K562 (cell line): ENCODE measurements around the gene CASKIN1. TPM values are rescaled to one million over a fixed set of nuclear protein-coding genes. Genes with fewer than 3 reads are reported as not detected.

Experiments used
- CXXC5 ChIP-seq: fragments of 250-450 bp; sonication (Bioruptor Pico); IDR thresholded peaks from 2 replicates; pipeline ENCODE4 v1.8.0; 2022; ENCODE audit warnings: inconsistent platforms, mild to moderate bottlenecking, moderate library complexity
- DACH1 ChIP-seq: fragments of 450-650 bp; IDR thresholded peaks from 2 replicates; pipeline ENCODE4 v1.6.1; 2018; ENCODE audit not compliant: partially characterized antibody
- EP400 ChIP-seq: fragments of 450-650 bp; IDR thresholded peaks from 2 replicates; pipeline ENCODE4 v1.6.1; 2017; ENCODE audit warnings: antibody characterized with exemption, mild to moderate bottlenecking, moderate library complexity
- HDAC3 ChIP-seq: fragments of 450-650 bp; IDR thresholded peaks from 2 replicates; pipeline ENCODE4 v1.6.1; 2018; ENCODE audit warnings: borderline replicate concordance, mild to moderate bottlenecking, moderate library complexity; ENCODE audit not compliant: partially characterized antibody
- HNRNPLL ChIP-seq: fragments of 200-400 bp; formaldehyde crosslinking; IDR thresholded peaks from 2 replicates; pipeline ENCODE4 v1.6.1; 2017; ENCODE audit warnings: low read length, low read depth, mild to moderate bottlenecking; ENCODE audit not compliant: poor library complexity, severe bottlenecking
- KLF16 ChIP-seq: IDR thresholded peaks from 2 replicates; pipeline ENCODE4 v1.6.1; 2016; ENCODE audit warnings: antibody characterized with exemption
- MCM3 ChIP-seq: fragments of 450-650 bp; IDR thresholded peaks from 2 replicates; pipeline ENCODE4 v1.6.1; 2016
- MYC ChIP-seq, 2 experiments: fragments of 250-450 bp in 1 of 2; sonication (Bioruptor Pico) in 1 of 2; IDR thresholded peaks; 2 replicates each; pipeline versions ENCODE4 v1.5.1 to v1.6.1; 2012 to 2021; ENCODE audit warnings: low read depth in 2 of 2, borderline replicate concordance in 1 of 2, improper control_type of control experiment in 1 of 2, low read length in 1 of 2, mild to moderate bottlenecking in 1 of 2, moderate library complexity in 1 of 2
- NR3C1 ChIP-seq: sonication (generic); formaldehyde crosslinking; IDR thresholded peaks from 2 replicates; pipeline ENCODE4 v1.8.1; 2022; ENCODE audit warnings: missing genetic modification reagents
- PHB ChIP-seq: fragments of 250-450 bp; sonication (Bioruptor Pico); IDR thresholded peaks from 2 replicates; pipeline ENCODE4 v1.5.0; 2021
- SAFB ChIP-seq: fragments of 200-400 bp; formaldehyde crosslinking; IDR thresholded peaks from 2 replicates; pipeline ENCODE4 v1.6.1; 2017; ENCODE audit warnings: low read depth, low read length, borderline replicate concordance
- SMAD1 ChIP-seq: fragments of 150-350 bp; IDR thresholded peaks from 2 replicates; pipeline ENCODE4 v1.6.1; 2014; ENCODE audit warnings: low read length, low read depth; ENCODE audit not compliant: partially characterized antibody
- SMARCA5 ChIP-seq: fragments of 450-650 bp; IDR thresholded peaks from 2 replicates; pipeline ENCODE4 v1.6.1; 2016
- TAF7 ChIP-seq: fragments of 450-650 bp; IDR thresholded peaks from 2 replicates; pipeline ENCODE4 v1.6.1; 2016; ENCODE audit warnings: missing genetic modification characterization, missing compliant biosample characterization
- TOE1 ChIP-seq, 2 experiments: fragments of 450-650 bp in 1 of 2; sonication (generic) in 1 of 2; formaldehyde crosslinking in 1 of 2; IDR thresholded peaks; 2 replicates each; pipeline versions ENCODE4 v1.7.1 to v1.8.0; 2016 to 2022; ENCODE audit warnings: borderline replicate concordance in 2 of 2, mild to moderate bottlenecking in 2 of 2, antibody characterized with exemption in 1 of 2, inconsistent platforms in 1 of 2, low read depth in 1 of 2, missing genetic modification reagents in 1 of 2, moderate library complexity in 1 of 2
- TRIM28 ChIP-seq: fragments of 450-650 bp; IDR thresholded peaks from 2 replicates; pipeline ENCODE4 v1.6.1; 2017
- YY1 ChIP-seq, 3 experiments: IDR thresholded peaks; 2 replicates each; pipeline ENCODE4 v1.6.1; 2011; ENCODE audit warnings: low read length in 2 of 3, mild to moderate bottlenecking in 2 of 3, moderate library complexity in 2 of 3, borderline replicate concordance in 1 of 3, control low read depth in 1 of 3, low read depth in 1 of 3; ENCODE audit not compliant: insufficient read depth in 3 of 3, insufficient replicate concordance in 2 of 3, control insufficient read depth in 1 of 3, insufficient read length in 1 of 3; ENCODE audit errors: extremely low read depth in 1 of 3
- ZBTB17 ChIP-seq: fragments of 450-650 bp; formaldehyde crosslinking; IDR thresholded peaks from 2 replicates; pipeline ENCODE4 v1.4.0; 2020; ENCODE audit warnings: mild to moderate bottlenecking
- ZC3H8 ChIP-seq: fragments of 450-650 bp; IDR thresholded peaks from 2 replicates; pipeline ENCODE4 v1.6.1; 2017
- ZNF197 ChIP-seq: fragments of 200-800 bp; sonication (Bioruptor generic); IDR thresholded peaks from 2 replicates; pipeline ENCODE4 v1.6.1; 2016; ENCODE audit warnings: low read depth, missing genetic modification characterization, missing compliant biosample characterization
- ZNF24 ChIP-seq: fragments of 450-650 bp; IDR thresholded peaks from 2 replicates; pipeline ENCODE4 v1.6.1; 2016
- ZNF398 ChIP-seq: fragments of 250-450 bp; sonication (Bioruptor Pico); IDR thresholded peaks from 2 replicates; pipeline ENCODE4 v1.8.0; 2021; ENCODE audit warnings: moderate library complexity, mild to moderate bottlenecking, inconsistent platforms
- ZNF766 ChIP-seq: fragments of 200-800 bp; sonication (Bioruptor generic); conservative IDR thresholded peaks from 2 replicates; pipeline ENCODE4 v1.6.1; 2016; ENCODE audit warnings: missing genetic modification characterization, missing compliant biosample characterization
- ZNF830 ChIP-seq: fragments of 250-450 bp; sonication (Bioruptor Pico); IDR thresholded peaks from 2 replicates; pipeline ENCODE4 v1.5.0; 2021; ENCODE audit warnings: mild to moderate bottlenecking
- polyA plus RNA-seq, 8 experiments: library from polyadenylated mRNA; depleted of rRNA in 4 of 8; stranded (reverse) in 5 of 8; unstranded in 3 of 8; fragments of >200 nt; fragmentation: Nextera tagmentation in 2 of 8; fragmentation: Illumina TruSeq in 1 of 8; extraction: Ambion mirVana in 2 of 8; extraction: Trizol in 1 of 8; gene quantifications; 2 replicates each; pipeline versions ENCODE4 v1.2.1 to v1.2.3, GENCODE V29; 2011 to 2014; ENCODE audit warnings: inconsistent platforms in 1 of 8, missing spikeins in 1 of 8
- total RNA-seq, 7 experiments: library from RNA; depleted of rRNA in 6 of 7; stranded (reverse); fragments of >200 nt in 6 of 7; fragmentation: Illumina TruSeq in 2 of 7; extraction: Trizol in 2 of 7; gene quantifications; 2 replicates each; pipeline versions ENCODE4 v1.2.1 to v1.2.3, GENCODE V29; 2011 to 2021; ENCODE audit warnings: low replicate concordance in 1 of 7
- TF ChIP-seq, protein P1 (sequence below): fragments of 250-450 bp; sonication (Bioruptor Pico); IDR thresholded peaks from 2 replicates; pipeline ENCODE4 v1.4.0; 2020; ENCODE audit warnings: mild to moderate bottlenecking, moderate library complexity, borderline replicate concordance

CASKIN1 gene
- total and polyA plus RNA-seq, 9 of the 15 experiments (the other 6 are each of a cell fraction or from before 2014, with no cell fraction given) = 0.15 to 4.5 (median 1.5) TPM; not detected in 2

DNA sequence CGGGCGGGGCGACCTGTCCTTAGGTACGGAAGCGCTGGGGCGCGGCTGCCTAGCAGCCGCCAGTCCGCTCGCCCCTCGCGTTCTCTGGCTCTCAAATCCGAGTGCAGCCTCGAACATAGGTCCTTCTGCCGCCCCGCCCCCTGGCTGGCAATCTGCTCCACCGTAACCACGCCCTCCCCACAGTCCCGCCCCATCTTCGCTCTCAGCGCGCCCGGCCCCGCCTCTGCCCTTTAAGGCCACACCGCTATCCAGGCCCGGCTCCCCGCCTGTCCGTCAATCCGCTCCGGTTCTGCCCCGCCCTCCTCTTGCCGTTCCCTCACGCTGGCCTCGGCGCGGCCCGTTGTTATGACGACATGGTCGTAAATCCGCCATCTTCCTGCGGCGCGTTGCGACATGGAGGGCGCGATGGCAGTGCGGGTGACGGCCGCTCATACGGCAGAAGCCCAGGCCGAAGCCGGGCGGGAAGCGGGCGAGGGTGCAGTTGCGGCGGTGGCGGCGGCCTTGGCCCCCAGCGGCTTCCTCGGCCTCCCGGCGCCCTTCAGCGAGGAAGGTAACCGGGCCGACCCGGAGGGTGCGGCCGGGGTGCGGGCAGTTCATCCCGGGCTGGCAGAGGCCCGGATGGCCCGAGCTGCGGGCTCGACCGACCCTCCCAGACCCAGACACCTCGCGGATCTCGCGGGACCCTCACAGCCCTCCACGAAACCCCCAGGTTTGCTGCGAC is 27.0 kb upstream of the CASKIN1 start, which contains the start of gene E4F1 (continued):
- peak; percentile 12; the same call in 1 of the 2 replicates for TF ChIP-seq ZBTB17 (CRISPR knock-in tag)
- no peak for TF ChIP-seq ZNF398 (CRISPR knock-in tag)
- no peak for TF ChIP-seq ZNF197 (CRISPR knock-in tag)
- TF ChIP-seq TAF7 = 0 out of 2 replicates have a peak, but pooled peaks have one; percentile 9
- no peak for TF ChIP-seq MCM3
- 0 out of 2 replicates have a peak, but pooled peaks have one; percentile 87 for TF ChIP-seq PHB
- TF ChIP-seq HNRNPLL = peak; percentile 68
- no peak for TF ChIP-seq KLF16
- TF ChIP-seq TRIM28 = no peak
- peak; percentile 89 for TF ChIP-seq CXXC5 (CRISPR knock-in tag)
- peak; percentile 46 to 93 (median 87) for TF ChIP-seq YY1 (IDR thresholded peaks at IDR 0.05; ENCODE audit: borderline replicate concordance in 1 of 3, control insufficient read depth in 1 of 3, extremely low read depth in 1 of 3, insufficient read depth in 3 of 3, insufficient read length in 1 of 3, insufficient replicate concordance in 2 of 3, low read depth in 1 of 3, low read length in 2 of 3)
- TF ChIP-seq SMARCA5 = no peak
- TF ChIP-seq ZNF830 = no peak
- peak; percentile 86 for TF ChIP-seq MYC (IDR thresholded peaks at IDR 0.05; ENCODE audit: low read depth, low read length)
- no peak; the same call in 1 of the 2 replicates for TF ChIP-seq MYC (CRISPR knock-in tag; IDR thresholded peaks at IDR 0.05; ENCODE audit: borderline replicate concordance, low read depth)
- TF ChIP-seq NR3C1 (CRISPR knock-in tag) = no peak
- TF ChIP-seq SAFB = no peak
- TF ChIP-seq ZNF24 = no peak
- TF ChIP-seq ZNF766 = no peak
- TF ChIP-seq SMAD1 = no peak
- TF ChIP-seq HDAC3 = no peak
- peak; percentile 76; the same call in 1 of the 2 replicates for TF ChIP-seq EP400
- TF ChIP-seq, protein P1, sequence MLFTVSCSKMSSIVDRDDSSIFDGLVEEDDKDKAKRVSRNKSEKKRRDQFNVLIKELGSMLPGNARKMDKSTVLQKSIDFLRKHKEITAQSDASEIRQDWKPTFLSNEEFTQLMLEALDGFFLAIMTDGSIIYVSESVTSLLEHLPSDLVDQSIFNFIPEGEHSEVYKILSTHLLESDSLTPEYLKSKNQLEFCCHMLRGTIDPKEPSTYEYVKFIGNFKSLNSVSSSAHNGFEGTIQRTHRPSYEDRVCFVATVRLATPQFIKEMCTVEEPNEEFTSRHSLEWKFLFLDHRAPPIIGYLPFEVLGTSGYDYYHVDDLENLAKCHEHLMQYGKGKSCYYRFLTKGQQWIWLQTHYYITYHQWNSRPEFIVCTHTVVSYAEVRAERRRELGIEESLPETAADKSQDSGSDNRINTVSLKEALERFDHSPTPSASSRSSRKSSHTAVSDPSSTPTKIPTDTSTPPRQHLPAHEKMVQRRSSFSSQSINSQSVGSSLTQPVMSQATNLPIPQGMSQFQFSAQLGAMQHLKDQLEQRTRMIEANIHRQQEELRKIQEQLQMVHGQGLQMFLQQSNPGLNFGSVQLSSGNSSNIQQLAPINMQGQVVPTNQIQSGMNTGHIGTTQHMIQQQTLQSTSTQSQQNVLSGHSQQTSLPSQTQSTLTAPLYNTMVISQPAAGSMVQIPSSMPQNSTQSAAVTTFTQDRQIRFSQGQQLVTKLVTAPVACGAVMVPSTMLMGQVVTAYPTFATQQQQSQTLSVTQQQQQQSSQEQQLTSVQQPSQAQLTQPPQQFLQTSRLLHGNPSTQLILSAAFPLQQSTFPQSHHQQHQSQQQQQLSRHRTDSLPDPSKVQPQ = no peak
- TF ChIP-seq TOE1 (IDR thresholded peaks at IDR 0.05; ENCODE audit: borderline replicate concordance) = no peak
- no peak; the same call in 1 of the 2 replicates for TF ChIP-seq TOE1 (CRISPR knock-in tag; IDR thresholded peaks at IDR 0.05; ENCODE audit: borderline replicate concordance, low read depth)
- TF ChIP-seq ZC3H8 = no peak
- no peak for TF ChIP-seq DACH1
